Measurements from ENCODE around the gene ASCL3.
"Not testable (repeated sequence)": the region's sequence is repeated elsewhere in the genome, so short reads cannot be mapped to it uniquely, and the experiment has no call there.

Gene ASCL3

GRCh38 chr11:8947230-8947943 is 4.6 kb upstream of the ASCL3 start:
- no peak for DNase-seq (ENCODE audit: low spot score)

GRCh38 chr11:8941341-8942103 is 1.3 kb downstream of the ASCL3 start:
- no peak for DNase-seq (ENCODE audit: low spot score)

GRCh38 chr11:8937659-8938058 is 5.2 kb downstream of the ASCL3 start:
- no peak for DNase-seq (ENCODE audit: low spot score)

GRCh38 chr11:8937159-8937558 is 5.7 kb downstream of the ASCL3 start:
- DNase-seq (ENCODE audit: low spot score) = no peak

- not testable (repeated sequence) for DNase-seq (ENCODE audit: low spot score)
Measured at GRCh38 chr11:8935789-8936188, 7.0 kb downstream of the ASCL3 start.

- DNase-seq (ENCODE audit: low spot score) = peak; percentile 66
Measured at GRCh38 chr11:8934742-8935488, 7.9 kb downstream of the ASCL3 start.

- DNase-seq (ENCODE audit: low spot score) = no peak
Measured at GRCh38 chr11:8933931-8934330, 8.9 kb downstream of the ASCL3 start.

GRCh38 chr11:8932564-8933180 is 10.1 kb downstream of the ASCL3 start, which contains the start of gene C11orf16:
Gene C11orf16 (minus strand): TSS chr11:8932947. CDS start chr11:8932308, 639 bp downstream.
- no peak for DNase-seq (ENCODE audit: low spot score)

GRCh38 chr11:8930456-8931175 is 12.2 kb downstream of the ASCL3 start:
- no peak for DNase-seq (ENCODE audit: low spot score)

GRCh38 chr11:8928981-8929615 is 13.7 kb downstream of the ASCL3 start:
- no peak for DNase-seq (ENCODE audit: low spot score)

- DNase-seq (ENCODE audit: low spot score) = no peak
Measured at GRCh38 chr11:8928205-8928604, 14.6 kb downstream of the ASCL3 start.

GRCh38 chr11:8927233-8927632 is 15.6 kb downstream of the ASCL3 start:
- DNase-seq (ENCODE audit: low spot score) = no peak

GRCh38 chr11:8926236-8926635 is 16.6 kb downstream of the ASCL3 start:
- no peak for DNase-seq (ENCODE audit: low spot score)

- DNase-seq (ENCODE audit: low spot score) = no peak
Measured at GRCh38 chr11:8925711-8926110, 17.1 kb downstream of the ASCL3 start.

- no peak for DNase-seq (ENCODE audit: low spot score)
Measured at GRCh38 chr11:8922691-8923090, 20.1 kb downstream of the ASCL3 start.

GRCh38 chr11:8917157-8917825 is 25.5 kb downstream of the ASCL3 start:
- DNase-seq (ENCODE audit: low spot score) = peak; percentile 15

GRCh38 chr11:8914661-8915018 is 28.2 kb downstream of the ASCL3 start:
- DNase-seq (ENCODE audit: low spot score) = no peak

- peak; percentile 12 for DNase-seq (ENCODE audit: low spot score)
Measured at GRCh38 chr11:8913961-8914660, 28.7 kb downstream of the ASCL3 start.

GRCh38 chr11:8911029-8911823 is 31.6 kb downstream of the ASCL3 start, which contains the start of gene AKIP1:
Gene AKIP1 (plus strand): TSS chr11:8911189. CDS start chr11:8911450, 261 bp downstream.
- DNase-seq (ENCODE audit: low spot score) = peak; percentile 95
